ENCODE measurements around the gene PRORP. TPM values are rescaled to one million over a fixed set of nuclear protein-coding genes. Genes with fewer than 3 reads are reported as not detected.

Gene PRORP
- total and polyA plus RNA-seq, 11 donors: 8.3 to 25.8 (median 21.1) TPM

GRCh38 chr14:35163384-35163783 lies 41.0 kb downstream of the PRORP start:
- WGBS, 4 donors: 94 to 100% (median 95%) methylated on average over 1 of the region's 1 CpG
- Histone ChIP-seq H3K36me3 (peaks cover 0 to 14% (median 5%) of the 10 kb centered on the region in 9 donors), H3K27me3 (no peaks in the 10 kb centered on the region), H3K9me3 (peaks cover 0 to 6% (median 0%) of the 10 kb centered on the region in 12 donors), H3K4me1 (peaks cover 0 to 30% (median 0%) of the 10 kb centered on the region in 12 donors), H3K4me3 (no peak overlapping the region), H3K27ac (no peak overlapping the region)
- ATAC-seq (no peak), DNase-seq (no peak)
- TF ChIP-seq POLR2A (IDR thresholded peaks at IDR 0.05) (no peak), CTCF (IDR thresholded peaks at IDR 0.05) (no peak)
- intact Hi-C loops (cut with DNase I): no loop called here

GRCh38 chr14:35164849-35165248 lies 42.5 kb downstream of the PRORP start:
- no peak for TF ChIP-seq CTCF (IDR thresholded peaks at IDR 0.05)
- TF ChIP-seq POLR2A (IDR thresholded peaks at IDR 0.05): no peak
- Histone ChIP-seq H3K9me3 (peaks cover 0 to 6% (median 0%) of the 10 kb centered on the region in 12 donors), H3K27me3 (no peaks in the 10 kb centered on the region), H3K4me3 (no peak overlapping the region), H3K27ac (no peak overlapping the region), H3K36me3 (peaks cover 0 to 7% (median 0%) of the 10 kb centered on the region in 9 donors), H3K4me1 (peaks cover 0 to 21% (median 0%) of the 10 kb centered on the region in 12 donors)
- no peak for DNase-seq
- intact Hi-C loops (cut with DNase I): no loop called here
- 76 to 84% (median 83%) methylated on average over 5 of the region's 5 CpGs for WGBS, 4 donors
- ATAC-seq: no peak

GRCh38 chr14:35167496-35167895 lies 45.1 kb downstream of the PRORP start:
- Histone ChIP-seq H3K4me1 (no peaks in the 10 kb centered on the region), H3K36me3 (peaks cover 0 to 8% (median 0%) of the 10 kb centered on the region in 9 donors), H3K27me3 (no peaks in the 10 kb centered on the region), H3K4me3 (no peak overlapping the region), H3K9me3 (peaks cover 0 to 6% (median 0%) of the 10 kb centered on the region in 12 donors), H3K27ac (no peak overlapping the region)
- no peak for DNase-seq
- no peak for ATAC-seq
- TF ChIP-seq CTCF (IDR thresholded peaks at IDR 0.05) (no peak), POLR2A (IDR thresholded peaks at IDR 0.05) (no peak)
- intact Hi-C loops (cut with DNase I): no loop called here
- 92 to 93% (median 92%) methylated on average over 3 of the region's 3 CpGs for WGBS, 4 donors

Other genes starting within 250 kb of the PRORP start
- gene BAZ1A, start 247.2 kb upstream of the PRORP start, total RNA-seq: 10 to 100 TPM in 2 of 9 donors, 1 to 10 TPM in 7; 3.8 to 20.3 (median 6.5) TPM
- gene BAZ1A, start 247.2 kb upstream of the PRORP start, polyA plus RNA-seq: 1 to 10 TPM; 5.1 to 8.8 TPM
- gene SRP54, start 139.6 kb upstream of the PRORP start, total RNA-seq: 10 to 100 TPM; 29.0 to 37.3 (median 34.0) TPM
- gene SRP54, start 139.6 kb upstream of the PRORP start, polyA plus RNA-seq: 10 to 100 TPM; 16.0 to 53.3 TPM
- gene FAM177A1, start 76.3 kb upstream of the PRORP start, total RNA-seq: 100 to 1,000 TPM in 4 of 9 donors, 10 to 100 TPM in 5; 56.3 to 129 (median 98.8) TPM
- gene FAM177A1, start 76.3 kb upstream of the PRORP start, polyA plus RNA-seq: 10 to 100 TPM; 58.5 to 77.1 TPM
- gene PPP2R3C, start 562 bp upstream of the PRORP start, total RNA-seq: 10 to 100 TPM; 15.2 to 37.3 (median 28.5) TPM
- 10 to 100 TPM; 25.0 to 34.3 TPM for gene PPP2R3C, start 562 bp upstream of the PRORP start, polyA plus RNA-seq
- gene PSMA6, start 169.8 kb downstream of the PRORP start, total RNA-seq: 100 to 1,000 TPM; 146 to 230 (median 176) TPM
- gene PSMA6, start 169.8 kb downstream of the PRORP start, polyA plus RNA-seq: 100 to 1,000 TPM; 123 to 293 TPM